SK-MEL-5 (cell line): ENCODE measurements around the gene RUNX2. TPM values are rescaled to one million over a fixed set of nuclear protein-coding genes. Genes with fewer than 3 reads are reported as not detected.

ENCODE experiments used
- DNase-seq: peaks from one replicate; pipeline ENCODE4 v3.0.0-alpha.2; 2016; ENCODE audit warnings: low read depth, low spot score
- in situ Hi-C: cut with HindIII; loops from 2 replicates; pipeline ENCODE4 v1.10.0; 2016; ENCODE audit warnings: low sequenced_read_pairs, high pct_unique_total_duplicates, low pct_unique_long_range_greater_than_20kb
- total RNA-seq: library from RNA; depleted of rRNA; stranded (reverse); fragments of >200 nt; shearing (Covaris generic); gene quantifications from 2 replicates; pipeline ENCODE4 v1.2.3, GENCODE V29; 2014

The RUNX2 gene
- total RNA-seq, 1 experiment from 2014 or later: 0.24 TPM

DNA sequence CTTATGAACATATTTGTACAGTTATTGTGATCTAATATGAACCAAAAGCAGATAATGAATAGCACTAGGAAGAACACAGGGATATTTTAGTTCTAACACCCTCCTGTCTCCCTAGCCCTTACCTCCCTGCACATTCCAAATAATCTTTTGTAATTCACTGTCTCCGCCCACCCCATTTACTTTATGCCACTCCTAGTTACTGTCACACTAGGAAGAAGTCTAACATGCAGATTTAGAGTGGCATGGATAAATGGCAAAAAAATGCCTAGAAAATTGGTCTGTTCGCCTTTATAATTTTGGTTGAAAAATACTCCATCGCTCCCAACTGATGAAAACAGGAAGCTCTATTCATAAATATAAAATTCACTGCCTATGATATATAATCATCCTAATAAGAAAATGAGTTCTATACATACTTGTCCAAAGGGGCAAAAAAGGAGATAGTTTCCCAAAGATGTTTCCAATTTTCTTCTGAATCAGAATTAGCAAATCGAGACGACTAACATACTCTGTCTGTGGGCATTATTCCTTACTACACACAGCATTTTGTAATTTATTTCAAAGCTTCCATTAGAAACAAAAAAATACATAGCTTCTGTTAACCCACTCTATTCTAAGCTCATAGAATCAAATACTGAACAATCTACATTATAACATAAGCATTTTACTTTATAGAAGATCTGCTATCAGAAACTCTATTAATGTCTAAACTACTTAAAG, 1.3 kb upstream of the RUNX2 start:
- DNase-seq: no peak
- in situ Hi-C loops: no loop called here

GRCh38 chr6:45328523-45328922, 393 bp downstream of the RUNX2 start:
- in situ Hi-C loops: no loop called here
- no peak for DNase-seq

- no peak for DNase-seq
- in situ Hi-C loops: no loop called here
Measured at GRCh38 chr6:45344900-45345299, 16.8 kb downstream of the RUNX2 start.

GRCh38 chr6:45350186-45350710, 22.1 kb downstream of the RUNX2 start:
- DNase-seq: no peak
- in situ Hi-C loops: no loop called here

DNA sequence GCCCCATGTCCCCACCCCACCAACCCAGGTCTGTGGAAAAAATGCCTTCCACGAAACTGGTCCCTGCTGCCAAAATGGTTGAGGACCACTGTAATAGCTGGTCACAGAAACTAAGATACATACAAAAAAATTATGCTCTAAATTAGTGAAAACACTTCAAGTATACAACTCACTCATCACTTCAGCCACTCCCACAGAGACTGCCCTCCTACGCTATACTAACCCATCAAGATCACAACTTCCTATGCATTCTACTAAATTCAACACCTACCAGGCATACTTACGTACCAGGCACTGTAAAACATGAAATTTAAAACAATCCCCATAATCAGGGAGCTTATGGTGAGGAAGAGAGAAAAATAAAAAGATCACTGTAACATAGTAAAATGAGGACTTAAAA, 22.9 kb downstream of the RUNX2 start:
- in situ Hi-C loops: no loop called here
- no peak for DNase-seq

- in situ Hi-C loops: no loop called here
- no peak for DNase-seq
Measured at GRCh38 chr6:45351667-45352066, 23.5 kb downstream of the RUNX2 start.

DNA sequence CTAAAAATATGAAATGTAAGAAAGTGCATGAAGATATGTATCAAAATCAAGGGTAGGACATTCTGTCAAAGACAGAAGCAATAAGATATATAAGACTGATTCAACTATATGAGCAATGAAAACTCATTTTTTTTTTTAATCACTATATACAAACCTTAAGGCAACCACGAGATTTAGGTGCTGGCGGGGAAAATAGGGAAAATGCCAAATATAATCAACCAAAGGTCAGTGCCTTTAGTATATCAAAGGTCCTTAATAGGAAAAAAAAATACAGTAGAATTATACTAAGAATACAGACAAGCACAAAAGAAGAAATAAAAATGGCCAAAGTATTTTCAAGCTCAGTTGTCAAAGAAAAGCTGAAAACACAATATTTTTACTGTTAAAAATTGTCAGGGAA, 25.5 kb downstream of the RUNX2 start:
- in situ Hi-C loops: no loop called here
- no peak for DNase-seq

GRCh38 chr6:45364466-45364865, 36.3 kb downstream of the RUNX2 start:
- no peak for DNase-seq
- in situ Hi-C loops: no loop called here

GRCh38 chr6:45365036-45365435, 36.9 kb downstream of the RUNX2 start:
- in situ Hi-C loops: no loop called here
- DNase-seq: no peak

DNA sequence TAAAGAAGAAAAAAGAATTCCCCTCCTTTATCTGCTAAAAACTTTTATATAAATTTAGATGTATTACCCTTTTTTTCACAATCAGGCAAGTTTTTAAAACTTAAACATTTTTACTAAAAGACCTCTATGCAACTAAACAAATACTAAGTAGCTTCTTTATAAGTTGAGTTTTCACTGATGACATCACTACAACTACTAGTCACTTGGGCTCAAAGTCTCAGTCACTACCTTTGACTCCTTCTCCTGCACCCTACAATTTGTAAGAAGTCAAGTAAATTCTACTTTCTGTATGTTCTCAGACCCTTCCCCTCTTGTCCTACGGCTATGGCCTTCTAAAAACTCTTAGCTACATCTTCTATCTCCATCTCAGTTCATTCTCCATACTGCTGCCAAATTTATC, 38.4 kb downstream of the RUNX2 start:
- no peak for DNase-seq
- in situ Hi-C loops: no loop called here

DNA sequence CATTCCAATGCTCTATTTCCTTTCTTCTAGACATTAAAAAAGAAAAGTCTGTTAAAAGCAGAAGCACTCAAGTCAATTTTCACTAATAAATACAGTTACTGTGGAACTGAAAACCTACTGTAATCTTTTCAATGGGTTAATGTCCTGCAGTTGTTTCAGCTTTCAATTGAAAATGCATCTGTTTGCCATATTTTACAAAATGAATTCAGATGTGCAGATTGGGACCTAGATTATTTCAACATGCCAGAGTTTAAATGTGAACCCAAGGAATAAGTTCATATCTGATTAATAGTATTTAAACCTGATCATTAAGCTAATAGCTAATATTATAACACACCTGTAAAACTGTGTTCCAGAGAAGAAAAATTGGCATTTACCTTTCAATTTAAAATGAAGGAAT, 39.9 kb downstream of the RUNX2 start:
- DNase-seq: no peak
- in situ Hi-C loops: no loop called here

DNA sequence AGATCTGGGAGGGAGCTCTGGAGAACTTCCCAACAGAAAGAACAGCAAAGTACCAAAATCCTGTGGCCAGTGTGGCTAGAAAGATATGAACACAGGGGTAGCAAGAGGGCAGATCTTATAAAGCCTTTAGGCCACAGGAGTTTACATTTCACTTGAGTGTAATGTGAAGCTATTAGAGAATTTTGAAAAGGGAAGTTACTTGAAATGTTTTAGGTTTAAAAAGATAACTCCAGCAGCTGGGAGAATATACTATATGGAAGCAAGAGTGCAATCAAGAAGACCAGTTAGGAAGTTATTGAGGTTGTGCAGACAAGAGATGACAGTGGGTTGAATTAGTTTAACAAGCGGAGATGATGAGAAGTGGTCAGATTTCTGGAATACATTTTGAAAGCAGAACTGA, 41.7 kb downstream of the RUNX2 start:
- DNase-seq: no peak
- in situ Hi-C loops: no loop called here

DNA sequence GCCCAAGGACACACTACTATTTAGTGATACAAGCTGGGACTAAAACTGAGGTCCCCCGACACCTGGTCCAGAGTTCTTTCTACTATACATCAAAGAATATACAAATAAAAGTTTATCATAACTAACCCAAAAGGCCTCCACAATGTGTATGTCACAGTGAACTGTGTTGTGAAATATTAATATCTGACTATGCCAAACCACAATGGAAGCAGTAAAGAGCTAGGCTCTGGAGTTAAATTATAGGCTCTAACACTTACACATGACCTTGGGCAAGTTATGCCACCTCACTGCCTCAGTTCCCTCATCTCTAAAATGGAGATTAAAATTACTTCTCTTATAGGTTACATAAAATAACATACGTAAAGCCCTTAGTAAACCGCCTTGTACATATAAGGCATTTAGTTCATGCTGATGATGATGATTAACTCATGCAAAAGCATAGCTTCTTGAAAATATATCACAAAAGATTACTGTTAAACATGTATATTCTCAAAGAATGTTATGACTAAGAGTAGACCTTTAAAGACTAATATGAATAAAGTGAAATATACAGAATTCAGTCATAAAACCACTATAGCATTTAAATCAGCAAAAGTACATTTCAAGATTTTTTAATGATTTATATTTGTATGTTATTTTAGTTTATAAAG, 43.9 kb downstream of the RUNX2 start:
- DNase-seq: no peak
- in situ Hi-C loops: no loop called here

GRCh38 chr6:45375449-45375848, 47.3 kb downstream of the RUNX2 start:
- DNase-seq: no peak
- in situ Hi-C loops: no loop called here

- DNase-seq: no peak
- in situ Hi-C loops: no loop called here
Measured at GRCh38 chr6:45376310-45377042, 48.3 kb downstream of the RUNX2 start.

DNA sequence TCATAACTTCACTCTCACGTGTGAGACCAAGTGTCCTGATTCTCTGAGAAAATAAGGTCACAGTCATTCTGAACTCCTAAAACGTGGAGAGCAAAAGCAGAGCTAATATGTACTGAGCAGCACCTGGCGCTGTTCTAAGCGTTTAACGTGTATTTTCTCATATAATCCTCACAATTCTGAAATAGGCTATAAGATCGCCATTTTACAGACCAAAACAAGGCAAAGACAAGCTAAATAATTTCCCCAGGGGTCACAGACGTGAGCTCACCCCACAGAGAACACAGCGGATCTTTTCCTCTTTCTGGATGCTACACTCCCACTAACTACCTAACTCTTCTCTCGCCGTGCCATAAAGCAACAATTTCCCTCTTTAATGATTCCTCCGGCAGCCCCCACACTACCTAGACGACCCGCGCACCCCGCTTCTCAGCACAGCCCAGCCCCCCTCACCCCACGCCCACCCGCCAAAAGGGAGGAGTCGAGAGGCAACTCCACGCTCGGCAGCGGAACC, 49.0 kb downstream of the RUNX2 start:
- no peak for DNase-seq
- in situ Hi-C loops: no loop called here

- peak; percentile 93 for DNase-seq
- in situ Hi-C loops: no loop called here
Measured at GRCh38 chr6:45377554-45378333, 49.6 kb downstream of the RUNX2 start, which contains the start of gene SUPT3H. Gene SUPT3H, minus strand, starts transcription at chr6:45377934.
